ENCODE data around the gene PKDCC. TPM values are rescaled to one million over a fixed set of nuclear protein-coding genes. Genes with fewer than 3 reads are reported as not detected.
"Not testable (repeated sequence)": the region's sequence is repeated elsewhere in the genome, so short reads cannot be mapped to it uniquely, and the experiment has no call there.

The PKDCC gene
- polyA plus RNA-seq, 1 donor from 2014 or later, result not detected

GRCh38 chr2:42025151-42025582 lies 22.7 kb upstream of the PKDCC start:
- no peak overlapping the region for H3K27ac Mint-ChIP-seq
- no peak overlapping the region for H3K4me3 Mint-ChIP-seq
- peaks cover 7 to 12% (median 12%) of the 10 kb centered on the region in 3 donors for H3K4me1 Mint-ChIP-seq
- H3K9me3 Mint-ChIP-seq, result peaks cover 4 to 7% (median 4%) of the 10 kb centered on the region in 3 donors
- peaks cover 16% of the 10 kb centered on the region for H3K27me3 Mint-ChIP-seq
- no peaks in the 10 kb centered on the region for H3K36me3 Mint-ChIP-seq

- Mint-ChIP-seq H3K27me3 (peaks cover 20% of the 10 kb centered on the region), H3K36me3 (no peaks in the 10 kb centered on the region), H3K27ac (no peak overlapping the region), H3K4me3 (no peak overlapping the region), H3K9me3 (peaks cover 3 to 7% (median 4%) of the 10 kb centered on the region in 3 donors), H3K4me1 (peaks cover 12% of the 10 kb centered on the region in 3 donors)
Observed at GRCh38 chr2:42026272-42026671, 21.5 kb upstream of the PKDCC start.

- H3K27ac Mint-ChIP-seq, result no peak overlapping the region
- peaks cover 20% of the 10 kb centered on the region for H3K27me3 Mint-ChIP-seq
- H3K9me3 Mint-ChIP-seq, result peaks cover 0 to 2% (median 1%) of the 10 kb centered on the region in 3 donors
- H3K36me3 Mint-ChIP-seq, result peaks cover 3% of the 10 kb centered on the region
- H3K4me1 Mint-ChIP-seq, result peaks cover 12 to 16% (median 15%) of the 10 kb centered on the region in 3 donors
- H3K4me3 Mint-ChIP-seq, result peak overlapping the region in 2 of 4 donors; percentile 56 to 84
Observed at GRCh38 chr2:42028571-42029148, 19.2 kb upstream of the PKDCC start.

GRCh38 chr2:42029171-42029570 lies 18.6 kb upstream of the PKDCC start:
- Mint-ChIP-seq H3K27ac (no peak overlapping the region), H3K9me3 (peaks cover 0 to 2% (median 0%) of the 10 kb centered on the region in 3 donors), H3K27me3 (peaks cover 19% of the 10 kb centered on the region), H3K36me3 (peaks cover 3% of the 10 kb centered on the region), H3K4me3 (peak overlapping the region in 2 of 4 donors; percentile 56 to 84), H3K4me1 (peaks cover 12 to 16% (median 15%) of the 10 kb centered on the region in 3 donors)

- Mint-ChIP-seq H3K36me3 (peaks cover 3% of the 10 kb centered on the region), H3K27me3 (peaks cover 17% of the 10 kb centered on the region), H3K27ac (no peak overlapping the region), H3K4me1 (peaks cover 12 to 16% (median 15%) of the 10 kb centered on the region in 3 donors), H3K4me3 (peak overlapping the region in 1 of 4 donors; percentile 50), H3K9me3 (peaks cover 0 to 2% (median 0%) of the 10 kb centered on the region in 3 donors)
Observed at GRCh38 chr2:42029639-42030199, 18.1 kb upstream of the PKDCC start.

- Mint-ChIP-seq H3K4me3 (no peak overlapping the region), H3K36me3 (peaks cover 3% of the 10 kb centered on the region), H3K9me3 (peaks cover 0 to 2% (median 0%) of the 10 kb centered on the region in 3 donors), H3K27ac (no peak overlapping the region), H3K27me3 (peaks cover 13% of the 10 kb centered on the region), H3K4me1 (peaks cover 12 to 16% (median 15%) of the 10 kb centered on the region in 3 donors)
Observed at GRCh38 chr2:42030200-42030759, 17.5 kb upstream of the PKDCC start.

GRCh38 chr2:42030829-42031228 lies 17.0 kb upstream of the PKDCC start:
- H3K27me3 Mint-ChIP-seq, result peaks cover 13% of the 10 kb centered on the region
- H3K27ac Mint-ChIP-seq, result no peak overlapping the region
- H3K9me3 Mint-ChIP-seq, result peaks cover 0 to 2% (median 0%) of the 10 kb centered on the region in 3 donors
- H3K36me3 Mint-ChIP-seq, result peaks cover 3% of the 10 kb centered on the region
- no peak overlapping the region for H3K4me3 Mint-ChIP-seq
- peaks cover 12 to 16% (median 15%) of the 10 kb centered on the region in 3 donors for H3K4me1 Mint-ChIP-seq

GRCh38 chr2:42031281-42032223 lies 16.3 kb upstream of the PKDCC start:
- Mint-ChIP-seq H3K27ac (no peak overlapping the region), H3K4me3 (no peak overlapping the region), H3K36me3 (peaks cover 3% of the 10 kb centered on the region), H3K9me3 (peaks cover 0 to 2% (median 0%) of the 10 kb centered on the region in 3 donors), H3K27me3 (peaks cover 11% of the 10 kb centered on the region), H3K4me1 (peaks cover 12 to 16% (median 15%) of the 10 kb centered on the region in 3 donors)

GRCh38 chr2:42032224-42032620 lies 15.6 kb upstream of the PKDCC start:
- Mint-ChIP-seq H3K36me3 (peaks cover 3% of the 10 kb centered on the region), H3K4me1 (peaks cover 12 to 16% (median 15%) of the 10 kb centered on the region in 3 donors), H3K4me3 (no peak overlapping the region), H3K27me3 (peaks cover 11% of the 10 kb centered on the region), H3K9me3 (peaks cover 0 to 2% (median 0%) of the 10 kb centered on the region in 3 donors), H3K27ac (no peak overlapping the region)

GRCh38 chr2:42032745-42033144 lies 15.1 kb upstream of the PKDCC start:
- peak overlapping the region in 1 of 3 donors; percentile 80 for H3K27ac Mint-ChIP-seq
- peaks cover 12 to 15% (median 15%) of the 10 kb centered on the region in 3 donors for H3K4me1 Mint-ChIP-seq
- H3K27me3 Mint-ChIP-seq, result peaks cover 11% of the 10 kb centered on the region
- peaks cover 3% of the 10 kb centered on the region for H3K36me3 Mint-ChIP-seq
- peak overlapping the region in 1 of 4 donors; percentile 16 for H3K4me3 Mint-ChIP-seq
- H3K9me3 Mint-ChIP-seq, result no peaks in the 10 kb centered on the region

- not testable (repeated sequence) for H3K4me3 Mint-ChIP-seq, H3K27ac Mint-ChIP-seq, H3K9me3 Mint-ChIP-seq, H3K36me3 Mint-ChIP-seq, H3K4me1 Mint-ChIP-seq
- peaks cover 11% of the 10 kb centered on the region for H3K27me3 Mint-ChIP-seq
Observed at GRCh38 chr2:42034096-42034495, 13.7 kb upstream of the PKDCC start.

- Mint-ChIP-seq H3K36me3 (peaks cover 3% of the 10 kb centered on the region), H3K4me1 (peaks cover 3 to 5% (median 4%) of the 10 kb centered on the region in 3 donors), H3K9me3 (no peaks in the 10 kb centered on the region), H3K27ac (no peak overlapping the region), H3K4me3 (no peak overlapping the region), H3K27me3 (peaks cover 9% of the 10 kb centered on the region)
Observed at GRCh38 chr2:42035241-42035640, 12.6 kb upstream of the PKDCC start.

- peaks cover 6% of the 10 kb centered on the region for H3K27me3 Mint-ChIP-seq
- H3K4me3 Mint-ChIP-seq, result no peak overlapping the region
- H3K4me1 Mint-ChIP-seq, result peaks cover 0 to 4% (median 3%) of the 10 kb centered on the region in 3 donors
- H3K36me3 Mint-ChIP-seq, result peaks cover 3% of the 10 kb centered on the region
- no peak overlapping the region for H3K27ac Mint-ChIP-seq
- H3K9me3 Mint-ChIP-seq, result no peaks in the 10 kb centered on the region
Observed at GRCh38 chr2:42036413-42036812, 11.4 kb upstream of the PKDCC start.

GRCh38 chr2:42036940-42037339 lies 10.9 kb upstream of the PKDCC start:
- H3K4me3 Mint-ChIP-seq, result no peak overlapping the region
- H3K27ac Mint-ChIP-seq, result no peak overlapping the region
- H3K27me3 Mint-ChIP-seq, result peaks cover 8% of the 10 kb centered on the region
- H3K4me1 Mint-ChIP-seq, result peaks cover 0 to under 1% (median under 1%) of the 10 kb centered on the region in 3 donors
- peaks cover 3% of the 10 kb centered on the region for H3K36me3 Mint-ChIP-seq
- H3K9me3 Mint-ChIP-seq, result no peaks in the 10 kb centered on the region

Data from IgD-negative memory B cell (primary cell).